ENCODE measurements around the gene GRAP.

The GRAP gene

GRCh38 chr17:18985475-18985874 is 61.3 kb downstream of the GRAP start:
- TF ChIP-seq, protein P1, sequence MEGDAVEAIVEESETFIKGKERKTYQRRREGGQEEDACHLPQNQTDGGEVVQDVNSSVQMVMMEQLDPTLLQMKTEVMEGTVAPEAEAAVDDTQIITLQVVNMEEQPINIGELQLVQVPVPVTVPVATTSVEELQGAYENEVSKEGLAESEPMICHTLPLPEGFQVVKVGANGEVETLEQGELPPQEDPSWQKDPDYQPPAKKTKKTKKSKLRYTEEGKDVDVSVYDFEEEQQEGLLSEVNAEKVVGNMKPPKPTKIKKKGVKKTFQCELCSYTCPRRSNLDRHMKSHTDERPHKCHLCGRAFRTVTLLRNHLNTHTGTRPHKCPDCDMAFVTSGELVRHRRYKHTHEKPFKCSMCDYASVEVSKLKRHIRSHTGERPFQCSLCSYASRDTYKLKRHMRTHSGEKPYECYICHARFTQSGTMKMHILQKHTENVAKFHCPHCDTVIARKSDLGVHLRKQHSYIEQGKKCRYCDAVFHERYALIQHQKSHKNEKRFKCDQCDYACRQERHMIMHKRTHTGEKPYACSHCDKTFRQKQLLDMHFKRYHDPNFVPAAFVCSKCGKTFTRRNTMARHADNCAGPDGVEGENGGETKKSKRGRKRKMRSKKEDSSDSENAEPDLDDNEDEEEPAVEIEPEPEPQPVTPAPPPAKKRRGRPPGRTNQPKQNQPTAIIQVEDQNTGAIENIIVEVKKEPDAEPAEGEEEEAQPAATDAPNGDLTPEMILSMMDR (IDR thresholded peaks at IDR 0.05; ENCODE audit: low read length, missing control alignments), result no peak

DNA sequence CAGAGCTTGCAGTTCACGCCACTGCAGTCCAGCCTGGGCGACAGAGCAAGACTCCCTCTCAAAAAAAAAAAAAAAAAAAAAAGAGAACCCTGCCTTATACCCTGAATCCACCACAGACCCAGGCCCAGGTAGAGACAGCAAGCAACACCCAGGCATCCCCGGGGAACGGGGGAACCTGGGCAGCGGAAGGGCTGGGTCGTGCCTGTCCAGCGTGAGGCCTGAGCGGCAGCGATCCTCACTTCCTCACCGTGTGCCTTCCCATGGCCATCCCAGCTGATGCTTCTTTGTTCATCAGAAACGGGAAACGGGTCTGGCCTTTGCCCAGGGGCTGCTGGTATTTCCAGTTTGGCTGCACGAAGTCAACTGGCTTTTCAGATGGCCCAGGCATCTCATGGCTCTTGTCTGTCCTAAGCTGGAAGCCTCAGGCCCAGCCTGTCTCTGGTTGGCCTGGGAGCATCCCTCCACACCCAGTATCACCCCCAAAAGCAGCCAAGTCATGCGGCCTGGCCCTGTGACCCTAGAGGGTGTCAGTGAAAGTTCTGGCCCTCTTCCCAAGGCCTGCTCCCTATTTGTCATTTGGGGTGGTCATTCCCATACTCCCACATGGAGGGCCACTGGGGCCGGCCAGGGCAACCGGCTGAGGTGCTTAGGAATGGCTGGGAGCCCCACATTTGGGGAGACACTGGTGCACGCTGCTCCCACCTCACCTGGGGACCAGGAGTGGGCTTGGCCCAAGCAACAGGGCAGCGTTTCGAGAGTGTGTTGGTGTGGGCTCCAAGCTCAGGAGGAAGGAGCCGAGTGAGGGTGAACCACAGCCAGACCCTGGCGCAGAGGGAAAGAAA is 62.3 kb downstream of the GRAP start:
- TF ChIP-seq, protein P1 (IDR thresholded peaks at IDR 0.05; ENCODE audit: low read length, missing control alignments), result no peak
- no peak for DNase-seq (ENCODE audit: low read depth)

More at GRCh38 chr17:18985475-18985874, 61.3 kb downstream of the GRAP start:
- no peak for DNase-seq (ENCODE audit: low read depth)
- no peak overlapping the region for H3K4me3 ChIP-seq (replicated peaks; ENCODE audit: low read depth, low read length)

GRCh38 chr17:18981642-18982424 is 64.9 kb downstream of the GRAP start:
- TF ChIP-seq, protein P1 (IDR thresholded peaks at IDR 0.05; ENCODE audit: low read length, missing control alignments), result no peak
- H3K4me3 ChIP-seq (replicated peaks; ENCODE audit: low read depth, low read length), result no peak overlapping the region
- DNase-seq (ENCODE audit: low read depth), result peak; percentile 54

More for the DNA sequence above, 62.3 kb downstream of the GRAP start:
- no peak overlapping the region for H3K4me3 ChIP-seq (replicated peaks; ENCODE audit: low read depth, low read length)

- DNase-seq (ENCODE audit: low read depth), result no peak
- TF ChIP-seq, protein P1 (IDR thresholded peaks at IDR 0.05; ENCODE audit: low read length, missing control alignments), result no peak
- no peak overlapping the region for H3K4me3 ChIP-seq (replicated peaks; ENCODE audit: low read depth, low read length)
Measured at GRCh38 chr17:18981335-18981641, 65.5 kb downstream of the GRAP start.

- no peak overlapping the region for H3K4me3 ChIP-seq (replicated peaks; ENCODE audit: low read depth, low read length)
- peak; percentile 14 for DNase-seq (ENCODE audit: low read depth)
- TF ChIP-seq, protein P1 (IDR thresholded peaks at IDR 0.05; ENCODE audit: low read length, missing control alignments), result no peak
Measured at GRCh38 chr17:18980682-18981334, 65.9 kb downstream of the GRAP start.

GRCh38 chr17:18978655-18979054 is 68.1 kb downstream of the GRAP start:
- no peak overlapping the region for H3K4me3 ChIP-seq (replicated peaks; ENCODE audit: low read depth, low read length)
- TF ChIP-seq, protein P1 (IDR thresholded peaks at IDR 0.05; ENCODE audit: low read length, missing control alignments), result no peak
- no peak for DNase-seq (ENCODE audit: low read depth)

Data from fibroblast of pulmonary artery (primary cell).